HepG2 (cell line): ENCODE measurements around the gene GPLD1. TPM values are rescaled to one million over a fixed set of nuclear protein-coding genes. Genes with fewer than 3 reads are reported as not detected.

Experiments used
- BCL6 ChIP-seq: IDR thresholded peaks from 2 replicates; pipeline ENCODE4 v1.6.1; 2016; ENCODE audit warnings: missing genetic modification reagents, missing compliant biosample characterization
- HIVEP1 ChIP-seq: sonication (generic); formaldehyde crosslinking; IDR thresholded peaks from 2 replicates; pipeline ENCODE4 v1.4.0; 2020; ENCODE audit warnings: mild to moderate bottlenecking, missing genetic modification reagents
- HOXA7 ChIP-seq: sonication (generic); formaldehyde crosslinking; IDR thresholded peaks from 2 replicates; pipeline ENCODE4 v1.8.1; 2022; ENCODE audit warnings: mild to moderate bottlenecking, missing genetic modification reagents, moderate library complexity
- KLF6 ChIP-seq: IDR thresholded peaks from 2 replicates; pipeline ENCODE4 v1.8.0; 2016; ENCODE audit warnings: missing biosample characterization, missing genetic modification reagents
- NCOA2 ChIP-seq: sonication (generic); formaldehyde crosslinking; IDR thresholded peaks from 2 replicates; pipeline ENCODE4 v1.8.0; 2022; ENCODE audit warnings: inconsistent platforms
- PHF20 ChIP-seq: sonication (generic); formaldehyde crosslinking; IDR thresholded peaks from 2 replicates; pipeline ENCODE4 v1.5.0; 2020; ENCODE audit warnings: mild to moderate bottlenecking, missing genetic modification reagents
- ZNF678 ChIP-seq: sonication (generic); formaldehyde crosslinking; IDR thresholded peaks from 2 replicates; pipeline ENCODE4 v1.4.0; 2020; ENCODE audit warnings: mild to moderate bottlenecking, missing genetic modification reagents
- ZNF687 ChIP-seq: sonication (generic); formaldehyde crosslinking; IDR thresholded peaks from 2 replicates; pipeline ENCODE4 v1.5.1; 2020; ENCODE audit warnings: mild to moderate bottlenecking, missing genetic modification reagents, moderate library complexity
- ZSCAN20 ChIP-seq: sonication (generic); formaldehyde crosslinking; IDR thresholded peaks from 2 replicates; pipeline ENCODE4 v1.4.0; 2020; ENCODE audit warnings: missing genetic modification reagents, mild to moderate bottlenecking, borderline replicate concordance
- ZSCAN31 ChIP-seq: sonication (generic); formaldehyde crosslinking; IDR thresholded peaks from 2 replicates; pipeline ENCODE4 v1.5.0; 2020; ENCODE audit warnings: low read depth, mild to moderate bottlenecking, missing genetic modification reagents
- polyA plus RNA-seq, 8 experiments: library from polyadenylated mRNA; depleted of rRNA in 3 of 8; stranded (reverse) in 7 of 8; unstranded in 1 of 8; fragments of >200 nt; fragmentation: Illumina TruSeq in 4 of 8; extraction: Trizol in 4 of 8; gene quantifications; 2 replicates each; pipeline versions ENCODE4 v1.2.1 to v1.2.3, GENCODE V29; 2011 to 2016; ENCODE audit warnings: low read depth in 4 of 8, missing spikeins in 1 of 8, mixed read lengths in 1 of 8; ENCODE audit not compliant: insufficient read depth in 1 of 8
- total RNA-seq, 5 experiments: library from RNA; depleted of rRNA; stranded (reverse); fragments of >200 nt; fragmentation: Illumina TruSeq; extraction: Trizol; gene quantifications; 2 replicates each; pipeline ENCODE4 v1.2.3, GENCODE V29; 2016; ENCODE audit warnings: low read depth in 1 of 5
- TF ChIP-seq, protein P1 (sequence below): sonication (generic); formaldehyde crosslinking; IDR thresholded peaks from 2 replicates; pipeline ENCODE4 v1.9.0; 2021; ENCODE audit warnings: mild to moderate bottlenecking, missing genetic modification reagents
- TF ChIP-seq, protein P2 (sequence below): sonication (generic); formaldehyde crosslinking; IDR thresholded peaks from 2 replicates; pipeline ENCODE4 v1.5.1; 2020; ENCODE audit warnings: mild to moderate bottlenecking, missing genetic modification reagents, borderline replicate concordance

Gene GPLD1
- total and polyA plus RNA-seq, 2 of the 13 experiments (the other 11 are each of a cell fraction or from before 2014, with no cell fraction given), result 6.2 to 7.6 TPM

GRCh38 chr6:24432611-24433010, 56.8 kb downstream of the GPLD1 start (continued):
- TF ChIP-seq ZNF678, result no peak
- no peak for TF ChIP-seq NCOA2 (CRISPR knock-in tag)
- TF ChIP-seq, protein P1, sequence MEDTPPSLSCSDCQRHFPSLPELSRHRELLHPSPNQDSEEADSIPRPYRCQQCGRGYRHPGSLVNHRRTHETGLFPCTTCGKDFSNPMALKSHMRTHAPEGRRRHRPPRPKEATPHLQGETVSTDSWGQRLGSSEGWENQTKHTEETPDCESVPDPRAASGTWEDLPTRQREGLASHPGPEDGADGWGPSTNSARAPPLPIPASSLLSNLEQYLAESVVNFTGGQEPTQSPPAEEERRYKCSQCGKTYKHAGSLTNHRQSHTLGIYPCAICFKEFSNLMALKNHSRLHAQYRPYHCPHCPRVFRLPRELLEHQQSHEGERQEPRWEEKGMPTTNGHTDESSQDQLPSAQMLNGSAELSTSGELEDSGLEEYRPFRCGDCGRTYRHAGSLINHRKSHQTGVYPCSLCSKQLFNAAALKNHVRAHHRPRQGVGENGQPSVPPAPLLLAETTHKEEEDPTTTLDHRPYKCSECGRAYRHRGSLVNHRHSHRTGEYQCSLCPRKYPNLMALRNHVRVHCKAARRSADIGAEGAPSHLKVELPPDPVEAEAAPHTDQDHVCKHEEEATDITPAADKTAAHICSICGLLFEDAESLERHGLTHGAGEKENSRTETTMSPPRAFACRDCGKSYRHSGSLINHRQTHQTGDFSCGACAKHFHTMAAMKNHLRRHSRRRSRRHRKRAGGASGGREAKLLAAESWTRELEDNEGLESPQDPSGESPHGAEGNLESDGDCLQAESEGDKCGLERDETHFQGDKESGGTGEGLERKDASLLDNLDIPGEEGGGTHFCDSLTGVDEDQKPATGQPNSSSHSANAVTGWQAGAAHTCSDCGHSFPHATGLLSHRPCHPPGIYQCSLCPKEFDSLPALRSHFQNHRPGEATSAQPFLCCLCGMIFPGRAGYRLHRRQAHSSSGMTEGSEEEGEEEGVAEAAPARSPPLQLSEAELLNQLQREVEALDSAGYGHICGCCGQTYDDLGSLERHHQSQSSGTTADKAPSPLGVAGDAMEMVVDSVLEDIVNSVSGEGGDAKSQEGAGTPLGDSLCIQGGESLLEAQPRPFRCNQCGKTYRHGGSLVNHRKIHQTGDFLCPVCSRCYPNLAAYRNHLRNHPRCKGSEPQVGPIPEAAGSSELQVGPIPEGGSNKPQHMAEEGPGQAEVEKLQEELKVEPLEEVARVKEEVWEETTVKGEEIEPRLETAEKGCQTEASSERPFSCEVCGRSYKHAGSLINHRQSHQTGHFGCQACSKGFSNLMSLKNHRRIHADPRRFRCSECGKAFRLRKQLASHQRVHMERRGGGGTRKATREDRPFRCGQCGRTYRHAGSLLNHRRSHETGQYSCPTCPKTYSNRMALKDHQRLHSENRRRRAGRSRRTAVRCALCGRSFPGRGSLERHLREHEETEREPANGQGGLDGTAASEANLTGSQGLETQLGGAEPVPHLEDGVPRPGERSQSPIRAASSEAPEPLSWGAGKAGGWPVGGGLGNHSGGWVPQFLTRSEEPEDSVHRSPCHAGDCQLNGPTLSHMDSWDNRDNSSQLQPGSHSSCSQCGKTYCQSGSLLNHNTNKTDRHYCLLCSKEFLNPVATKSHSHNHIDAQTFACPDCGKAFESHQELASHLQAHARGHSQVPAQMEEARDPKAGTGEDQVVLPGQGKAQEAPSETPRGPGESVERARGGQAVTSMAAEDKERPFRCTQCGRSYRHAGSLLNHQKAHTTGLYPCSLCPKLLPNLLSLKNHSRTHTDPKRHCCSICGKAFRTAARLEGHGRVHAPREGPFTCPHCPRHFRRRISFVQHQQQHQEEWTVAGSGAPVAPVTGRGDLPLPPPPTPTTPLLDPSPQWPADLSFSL (CRISPR knock-in tag), result no peak
- TF ChIP-seq KLF6 (CRISPR knock-in tag), result no peak
- TF ChIP-seq ZNF687 (CRISPR knock-in tag), result no peak
- TF ChIP-seq PHF20 (CRISPR knock-in tag), result no peak
- TF ChIP-seq BCL6, result no peak
- no peak for TF ChIP-seq ZSCAN20 (CRISPR knock-in tag)
- TF ChIP-seq ZSCAN31 (CRISPR knock-in tag), result no peak
- TF ChIP-seq, protein P2, sequence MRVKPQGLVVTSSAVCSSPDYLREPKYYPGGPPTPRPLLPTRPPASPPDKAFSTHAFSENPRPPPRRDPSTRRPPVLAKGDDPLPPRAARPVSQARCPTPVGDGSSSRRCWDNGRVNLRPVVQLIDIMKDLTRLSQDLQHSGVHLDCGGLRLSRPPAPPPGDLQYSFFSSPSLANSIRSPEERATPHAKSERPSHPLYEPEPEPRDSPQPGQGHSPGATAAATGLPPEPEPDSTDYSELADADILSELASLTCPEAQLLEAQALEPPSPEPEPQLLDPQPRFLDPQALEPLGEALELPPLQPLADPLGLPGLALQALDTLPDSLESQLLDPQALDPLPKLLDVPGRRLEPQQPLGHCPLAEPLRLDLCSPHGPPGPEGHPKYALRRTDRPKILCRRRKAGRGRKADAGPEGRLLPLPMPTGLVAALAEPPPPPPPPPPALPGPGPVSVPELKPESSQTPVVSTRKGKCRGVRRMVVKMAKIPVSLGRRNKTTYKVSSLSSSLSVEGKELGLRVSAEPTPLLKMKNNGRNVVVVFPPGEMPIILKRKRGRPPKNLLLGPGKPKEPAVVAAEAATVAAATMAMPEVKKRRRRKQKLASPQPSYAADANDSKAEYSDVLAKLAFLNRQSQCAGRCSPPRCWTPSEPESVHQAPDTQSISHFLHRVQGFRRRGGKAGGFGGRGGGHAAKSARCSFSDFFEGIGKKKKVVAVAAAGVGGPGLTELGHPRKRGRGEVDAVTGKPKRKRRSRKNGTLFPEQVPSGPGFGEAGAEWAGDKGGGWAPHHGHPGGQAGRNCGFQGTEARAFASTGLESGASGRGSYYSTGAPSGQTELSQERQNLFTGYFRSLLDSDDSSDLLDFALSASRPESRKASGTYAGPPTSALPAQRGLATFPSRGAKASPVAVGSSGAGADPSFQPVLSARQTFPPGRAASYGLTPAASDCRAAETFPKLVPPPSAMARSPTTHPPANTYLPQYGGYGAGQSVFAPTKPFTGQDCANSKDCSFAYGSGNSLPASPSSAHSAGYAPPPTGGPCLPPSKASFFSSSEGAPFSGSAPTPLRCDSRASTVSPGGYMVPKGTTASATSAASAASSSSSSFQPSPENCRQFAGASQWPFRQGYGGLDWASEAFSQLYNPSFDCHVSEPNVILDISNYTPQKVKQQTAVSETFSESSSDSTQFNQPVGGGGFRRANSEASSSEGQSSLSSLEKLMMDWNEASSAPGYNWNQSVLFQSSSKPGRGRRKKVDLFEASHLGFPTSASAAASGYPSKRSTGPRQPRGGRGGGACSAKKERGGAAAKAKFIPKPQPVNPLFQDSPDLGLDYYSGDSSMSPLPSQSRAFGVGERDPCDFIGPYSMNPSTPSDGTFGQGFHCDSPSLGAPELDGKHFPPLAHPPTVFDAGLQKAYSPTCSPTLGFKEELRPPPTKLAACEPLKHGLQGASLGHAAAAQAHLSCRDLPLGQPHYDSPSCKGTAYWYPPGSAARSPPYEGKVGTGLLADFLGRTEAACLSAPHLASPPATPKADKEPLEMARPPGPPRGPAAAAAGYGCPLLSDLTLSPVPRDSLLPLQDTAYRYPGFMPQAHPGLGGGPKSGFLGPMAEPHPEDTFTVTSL (CRISPR knock-in tag), result no peak
- TF ChIP-seq HOXA7, result no peak
- TF ChIP-seq HIVEP1 (CRISPR knock-in tag), result no peak
